CD4-positive, alpha-beta T cell (primary cell): Measurements from ENCODE around the gene CLIC5. TPM values are rescaled to one million over a fixed set of nuclear protein-coding genes. Genes with fewer than 3 reads are reported as not detected.

Experiments
- ATAC-seq: fragments of 200-7000 bp; cut with Tn5 transposase; one replicate; pipeline ENCODE4 v1.10.0; 2022; ENCODE audit warnings: mild to moderate bottlenecking; ENCODE audit not compliant: poor library complexity
- CTCF ChIA-PET: fragments of 350-600 bp; sonication (Branson Sonifier 250); formaldehyde crosslinking; loops from one replicate; lab custom pipeline; 2021; ENCODE audit warnings: antibody characterized with exemption, inconsistent platforms; lab: Charles Lee
- POLR2A ChIA-PET: fragments of 350-600 bp; sonication (Branson Sonifier 250); formaldehyde crosslinking; loops from one replicate; lab custom pipeline; 2021; ENCODE audit warnings: antibody characterized with exemption, inconsistent platforms; lab: Charles Lee
- DNase-seq, 14 experiments: peaks; one replicate each; pipeline ENCODE4 v3.0.0-alpha.2; 2013 to 2020; ENCODE audit warnings: mixed read lengths in 2 of 14
- H3K27ac ChIP-seq, 2 donors: one replicate each; pipeline versions ENCODE4 v1.5.1 to v1.7.0; 2013; ENCODE audit warnings: low read length in 2 of 2, low read depth in 1 of 2, mild to moderate bottlenecking in 1 of 2
- H3K27me3 ChIP-seq, 2 experiments: 1 replicate in 1 of 2; 2 replicates in 1 of 2; pipeline versions ENCODE4 v1.6.1 to v1.7.0; 2013; ENCODE audit warnings: low read length in 2 of 2, control low read depth in 1 of 2, mild to moderate bottlenecking in 1 of 2, moderate library complexity in 1 of 2; ENCODE audit not compliant: insufficient read depth in 2 of 2, control insufficient read depth in 1 of 2
- H3K36me3 ChIP-seq: one replicate; pipeline ENCODE4 v1.6.1; 2013; ENCODE audit warnings: low read length, control low read depth; ENCODE audit not compliant: insufficient read depth
- H3K4me1 ChIP-seq: one replicate; pipeline ENCODE4 v1.6.1; 2013; ENCODE audit warnings: low read length, control low read depth; ENCODE audit not compliant: insufficient read depth
- H3K4me3 ChIP-seq: one replicate; pipeline ENCODE4 v1.5.1; 2013; ENCODE audit warnings: mild to moderate bottlenecking, low read length, moderate library complexity
- H3K9me3 ChIP-seq, 2 experiments: 1 replicate in 1 of 2; 2 replicates in 1 of 2; pipeline versions ENCODE4 v1.6.1 to v1.7.0; 2013; ENCODE audit warnings: low read length in 2 of 2, mild to moderate bottlenecking in 2 of 2, control low read depth in 1 of 2, moderate library complexity in 1 of 2; ENCODE audit not compliant: control insufficient read depth in 1 of 2, insufficient read depth in 1 of 2
- H3K27ac Mint-ChIP-seq: one replicate; pipeline ENCODE4 v1.8.0; 2020; ENCODE audit warnings: mixed read lengths
- H3K27me3 Mint-ChIP-seq: one replicate; pipeline ENCODE4 v1.8.0; 2021; ENCODE audit warnings: mixed read lengths
- H3K36me3 Mint-ChIP-seq: one replicate; pipeline ENCODE4 v1.8.0; 2021; ENCODE audit warnings: low read depth, mixed read lengths
- H3K4me1 Mint-ChIP-seq: one replicate; pipeline ENCODE4 v1.8.0; 2021; ENCODE audit warnings: low read depth, mixed read lengths
- H3K4me3 Mint-ChIP-seq: one replicate; pipeline ENCODE4 v1.8.0; 2020; ENCODE audit warnings: mild to moderate bottlenecking, mixed read lengths
- H3K9me3 Mint-ChIP-seq: one replicate; pipeline ENCODE4 v1.8.0; 2020; ENCODE audit warnings: mixed read lengths
- CTCF ChIP-seq: fragments of 200-600 bp; IDR thresholded peaks from one replicate; pipeline ENCODE4 v1.8.0; 2022; ENCODE audit warnings: antibody characterized with exemption, mild to moderate bottlenecking
- intact Hi-C, 2 experiments: fragments of 100-400 bp; cut with DNase I in 1 of 2; cut with micrococcal nuclease in 1 of 2; formaldehyde crosslinking; loops; one replicate each; pipeline versions ENCODE4 v1.15.1 to v1.9.0; 2023 to 2025; cut with DNase I, micrococcal nuclease
- total RNA-seq, 174 experiments: library from RNA in 2 of 174; stranded (reverse) in 2 of 174; gene quantifications; one replicate each; pipeline ENCODE4 v1.2.3 and lab custom pipeline; 2021 to 2026

CLIC5 gene
- total RNA-seq, 2 experiments from 2014 or later = 2.5 to 2.8 TPM

- DNase-seq = no peak
- intact Hi-C loops = no loop called here
- Histone ChIP-seq H3K36me3 (no peaks in the 10 kb centered on the region), H3K27ac (no peak overlapping the region), H3K27me3 (no peaks in the 10 kb centered on the region), H3K4me3 (no peak overlapping the region), H3K4me1 (no peaks in the 10 kb centered on the region), H3K9me3 (no peaks in the 10 kb centered on the region)
- ChIA-PET CTCF (no interaction called here), POLR2A (no interaction called here)
- no peak for TF ChIP-seq CTCF
- Mint-ChIP-seq H3K4me3 (no peak overlapping the region), H3K27me3 (peaks cover 4% of the 10 kb centered on the region), H3K4me1 (no peaks in the 10 kb centered on the region), H3K36me3 (no peaks in the 10 kb centered on the region), H3K9me3 (no peaks in the 10 kb centered on the region), H3K27ac (no peak overlapping the region)
- ATAC-seq = no peak
Measured at GRCh38 chr6:45892196-45892595, 123.5 kb downstream of the CLIC5 start.

- Histone ChIP-seq H3K4me3 (no peak overlapping the region), H3K4me1 (no peaks in the 10 kb centered on the region), H3K36me3 (no peaks in the 10 kb centered on the region), H3K9me3 (no peaks in the 10 kb centered on the region), H3K27ac (no peak overlapping the region), H3K27me3 (no peaks in the 10 kb centered on the region)
- no peaks in the 10 kb centered on the region for H3K9me3 Mint-ChIP-seq
- CTCF ChIA-PET = no interaction called here
- ATAC-seq (no peak), DNase-seq (no peak)
- POLR2A ChIA-PET = no interaction called here
- peaks cover 8% of the 10 kb centered on the region for H3K27me3 Mint-ChIP-seq
- intact Hi-C loops = no loop called here
- no peaks in the 10 kb centered on the region for H3K36me3 Mint-ChIP-seq
- no peak for TF ChIP-seq CTCF
- H3K4me3 Mint-ChIP-seq = no peak overlapping the region
- H3K4me1 Mint-ChIP-seq = no peaks in the 10 kb centered on the region
- H3K27ac Mint-ChIP-seq = no peak overlapping the region
Measured at GRCh38 chr6:45886776-45887175, 128.9 kb downstream of the CLIC5 start.

- Histone ChIP-seq H3K27ac (no peak overlapping the region), H3K4me3 (no peak overlapping the region), H3K4me1 (no peaks in the 10 kb centered on the region), H3K9me3 (no peaks in the 10 kb centered on the region), H3K36me3 (no peaks in the 10 kb centered on the region), H3K27me3 (no peaks in the 10 kb centered on the region)
- ChIA-PET CTCF (no interaction called here), POLR2A (no interaction called here)
- intact Hi-C loops = no loop called here
- Mint-ChIP-seq H3K27me3 (peaks cover 8% of the 10 kb centered on the region), H3K36me3 (no peaks in the 10 kb centered on the region), H3K27ac (no peak overlapping the region), H3K4me1 (no peaks in the 10 kb centered on the region), H3K9me3 (no peaks in the 10 kb centered on the region), H3K4me3 (no peak overlapping the region)
- TF ChIP-seq CTCF = no peak
- DNase-seq (no peak), ATAC-seq (no peak)
Measured at GRCh38 chr6:45884336-45884735, 131.3 kb downstream of the CLIC5 start.
